Measurements from ENCODE around the gene ZNF600.

GRCh38 chr19:52786078-52786463, 520 bp downstream of the ZNF600 start:
- TF ChIP-seq, protein P1, sequence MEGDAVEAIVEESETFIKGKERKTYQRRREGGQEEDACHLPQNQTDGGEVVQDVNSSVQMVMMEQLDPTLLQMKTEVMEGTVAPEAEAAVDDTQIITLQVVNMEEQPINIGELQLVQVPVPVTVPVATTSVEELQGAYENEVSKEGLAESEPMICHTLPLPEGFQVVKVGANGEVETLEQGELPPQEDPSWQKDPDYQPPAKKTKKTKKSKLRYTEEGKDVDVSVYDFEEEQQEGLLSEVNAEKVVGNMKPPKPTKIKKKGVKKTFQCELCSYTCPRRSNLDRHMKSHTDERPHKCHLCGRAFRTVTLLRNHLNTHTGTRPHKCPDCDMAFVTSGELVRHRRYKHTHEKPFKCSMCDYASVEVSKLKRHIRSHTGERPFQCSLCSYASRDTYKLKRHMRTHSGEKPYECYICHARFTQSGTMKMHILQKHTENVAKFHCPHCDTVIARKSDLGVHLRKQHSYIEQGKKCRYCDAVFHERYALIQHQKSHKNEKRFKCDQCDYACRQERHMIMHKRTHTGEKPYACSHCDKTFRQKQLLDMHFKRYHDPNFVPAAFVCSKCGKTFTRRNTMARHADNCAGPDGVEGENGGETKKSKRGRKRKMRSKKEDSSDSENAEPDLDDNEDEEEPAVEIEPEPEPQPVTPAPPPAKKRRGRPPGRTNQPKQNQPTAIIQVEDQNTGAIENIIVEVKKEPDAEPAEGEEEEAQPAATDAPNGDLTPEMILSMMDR (IDR thresholded peaks at IDR 0.05): no peak
- TF ChIP-seq POLR2A (IDR thresholded peaks at IDR 0.05): no peak

Data from body of pancreas (tissue), 4 donors.